ENCODE data around the gene CTXND2. TPM values are rescaled to one million over a fixed set of nuclear protein-coding genes. Genes with fewer than 3 reads are reported as not detected.

The CTXND2 gene
- total RNA-seq, 1 donor from 2014 or later = not detected

DNA sequence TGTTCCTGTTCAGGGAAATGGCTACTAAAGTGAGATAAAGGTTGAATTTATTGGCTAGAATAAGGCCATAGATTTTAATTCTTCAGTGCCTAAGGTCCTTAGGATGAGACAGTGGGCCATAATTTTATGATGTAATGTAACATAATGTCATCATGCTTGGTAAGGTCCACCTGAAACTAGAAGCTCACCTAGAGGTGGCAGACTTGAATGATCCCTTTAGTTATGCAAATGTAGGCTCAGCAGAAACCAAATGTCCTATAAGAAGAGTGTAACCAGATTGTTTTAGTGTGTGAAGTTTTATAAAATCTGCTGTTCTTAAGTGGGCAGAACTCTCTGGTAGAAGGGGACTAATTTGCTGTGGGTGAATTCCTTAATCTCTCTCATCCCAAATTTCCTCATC is 25.7 kb downstream of the CTXND2 start:
- Mint-ChIP-seq H3K36me3 (ENCODE audit: low read depth, unreplicated experiment) (no peaks in the 10 kb centered on the region), H3K9me3 (ENCODE audit: unreplicated experiment) (no peaks in the 10 kb centered on the region), H3K27ac (ENCODE audit: unreplicated experiment) (no peak overlapping the region), H3K4me1 (ENCODE audit: unreplicated experiment) (no peaks in the 10 kb centered on the region), H3K4me3 (ENCODE audit: unreplicated experiment) (no peak overlapping the region), H3K27me3 (ENCODE audit: unreplicated experiment) (peaks cover 2% of the 10 kb centered on the region)
- TF ChIP-seq, protein P1, sequence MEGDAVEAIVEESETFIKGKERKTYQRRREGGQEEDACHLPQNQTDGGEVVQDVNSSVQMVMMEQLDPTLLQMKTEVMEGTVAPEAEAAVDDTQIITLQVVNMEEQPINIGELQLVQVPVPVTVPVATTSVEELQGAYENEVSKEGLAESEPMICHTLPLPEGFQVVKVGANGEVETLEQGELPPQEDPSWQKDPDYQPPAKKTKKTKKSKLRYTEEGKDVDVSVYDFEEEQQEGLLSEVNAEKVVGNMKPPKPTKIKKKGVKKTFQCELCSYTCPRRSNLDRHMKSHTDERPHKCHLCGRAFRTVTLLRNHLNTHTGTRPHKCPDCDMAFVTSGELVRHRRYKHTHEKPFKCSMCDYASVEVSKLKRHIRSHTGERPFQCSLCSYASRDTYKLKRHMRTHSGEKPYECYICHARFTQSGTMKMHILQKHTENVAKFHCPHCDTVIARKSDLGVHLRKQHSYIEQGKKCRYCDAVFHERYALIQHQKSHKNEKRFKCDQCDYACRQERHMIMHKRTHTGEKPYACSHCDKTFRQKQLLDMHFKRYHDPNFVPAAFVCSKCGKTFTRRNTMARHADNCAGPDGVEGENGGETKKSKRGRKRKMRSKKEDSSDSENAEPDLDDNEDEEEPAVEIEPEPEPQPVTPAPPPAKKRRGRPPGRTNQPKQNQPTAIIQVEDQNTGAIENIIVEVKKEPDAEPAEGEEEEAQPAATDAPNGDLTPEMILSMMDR (IDR thresholded peaks at IDR 0.05; ENCODE audit: unreplicated experiment) = no peak
- no peak for DNase-seq (ENCODE audit: low spot score)

DNA sequence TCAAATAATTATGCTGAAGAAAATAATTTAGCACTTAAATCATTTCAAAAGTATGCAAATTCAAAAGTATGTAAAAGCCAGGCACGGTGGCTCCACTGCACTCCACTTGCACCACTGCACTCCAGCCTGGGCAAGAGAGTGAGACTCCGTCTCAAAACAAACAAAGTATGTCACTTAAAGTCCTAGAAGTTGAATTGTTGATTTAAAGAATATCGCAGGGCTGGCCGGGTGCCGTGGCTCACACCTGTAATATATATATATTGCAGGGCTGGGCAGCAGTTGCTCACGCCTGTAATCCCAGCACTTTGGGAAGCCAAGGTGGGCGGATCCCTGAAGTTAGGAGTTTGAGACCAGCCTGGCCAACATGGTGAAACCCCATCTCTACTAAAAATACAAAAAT is 30.5 kb downstream of the CTXND2 start:
- peaks cover 2% of the 10 kb centered on the region for H3K27me3 Mint-ChIP-seq (ENCODE audit: unreplicated experiment)
- TF ChIP-seq, protein P1 (IDR thresholded peaks at IDR 0.05; ENCODE audit: unreplicated experiment) = no peak
- H3K9me3 Mint-ChIP-seq (ENCODE audit: unreplicated experiment) = no peaks in the 10 kb centered on the region
- DNase-seq (ENCODE audit: low spot score) = no peak
- no peak overlapping the region for H3K4me3 Mint-ChIP-seq (ENCODE audit: unreplicated experiment)
- H3K27ac Mint-ChIP-seq (ENCODE audit: unreplicated experiment) = no peak overlapping the region
- H3K36me3 Mint-ChIP-seq (ENCODE audit: low read depth, unreplicated experiment) = no peaks in the 10 kb centered on the region
- peaks cover 5% of the 10 kb centered on the region for H3K4me1 Mint-ChIP-seq (ENCODE audit: unreplicated experiment)

DNA sequence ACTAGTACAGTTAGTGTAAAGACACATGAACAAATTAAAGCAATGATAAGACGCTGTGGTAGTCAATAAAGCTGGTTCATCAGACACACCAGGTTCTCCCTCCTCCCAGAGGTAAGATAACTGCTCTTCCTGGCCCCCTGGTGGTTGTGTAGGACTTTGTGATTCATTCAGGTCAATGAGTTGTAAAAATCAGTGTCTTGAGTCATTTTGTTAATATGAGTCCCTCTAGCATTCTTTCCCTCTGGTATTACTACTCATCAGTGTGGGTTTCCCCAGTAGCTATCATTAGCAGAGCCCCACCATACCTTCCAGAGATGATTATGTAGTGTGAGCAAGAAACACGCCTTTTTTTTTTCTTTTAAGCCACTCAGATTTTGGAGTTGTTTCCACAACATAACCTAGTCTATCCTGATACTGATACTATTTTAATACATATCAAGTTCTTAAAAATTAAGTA is 35.6 kb downstream of the CTXND2 start:
- Mint-ChIP-seq H3K4me3 (ENCODE audit: unreplicated experiment) (peak overlapping the region; percentile 73), H3K27ac (ENCODE audit: unreplicated experiment) (no peak overlapping the region), H3K4me1 (ENCODE audit: unreplicated experiment) (peaks cover 16% of the 10 kb centered on the region), H3K27me3 (ENCODE audit: unreplicated experiment) (peaks cover under 1% of the 10 kb centered on the region), H3K36me3 (ENCODE audit: low read depth, unreplicated experiment) (peaks cover 8% of the 10 kb centered on the region), H3K9me3 (ENCODE audit: unreplicated experiment) (no peaks in the 10 kb centered on the region)
- TF ChIP-seq, protein P1 (IDR thresholded peaks at IDR 0.05; ENCODE audit: unreplicated experiment) = peak; percentile 81
- peak; percentile 66 for DNase-seq (ENCODE audit: low spot score)

DNA sequence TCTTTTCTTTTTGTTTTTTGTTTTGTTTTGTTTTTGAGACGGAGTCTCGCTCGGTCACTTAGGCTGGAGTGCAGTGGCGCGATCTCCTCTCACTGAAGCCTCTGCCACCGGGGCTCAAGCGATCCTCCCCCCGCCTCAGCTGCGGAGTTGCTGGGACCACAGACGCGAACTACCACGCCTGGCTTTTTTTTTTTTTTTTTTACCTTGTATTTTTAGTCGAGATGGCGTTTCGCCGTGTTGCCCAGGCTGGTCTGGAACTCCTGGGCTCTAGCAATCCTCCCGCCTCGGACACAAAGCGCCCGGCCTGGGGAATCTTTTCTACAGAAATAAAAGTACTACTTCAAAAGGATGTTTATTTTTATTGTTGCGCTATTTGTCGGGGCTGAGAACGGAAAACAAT is 38.1 kb downstream of the CTXND2 start:
- DNase-seq (ENCODE audit: low spot score) = no peak
- Mint-ChIP-seq H3K27ac (ENCODE audit: unreplicated experiment) (no peak overlapping the region), H3K4me3 (ENCODE audit: unreplicated experiment) (peak overlapping the region; percentile 67), H3K4me1 (ENCODE audit: unreplicated experiment) (peaks cover 20% of the 10 kb centered on the region), H3K9me3 (ENCODE audit: unreplicated experiment) (no peaks in the 10 kb centered on the region), H3K36me3 (ENCODE audit: low read depth, unreplicated experiment) (peaks cover 26% of the 10 kb centered on the region), H3K27me3 (ENCODE audit: unreplicated experiment) (peaks cover 3% of the 10 kb centered on the region)
- TF ChIP-seq, protein P1 (IDR thresholded peaks at IDR 0.05; ENCODE audit: unreplicated experiment) = no peak

DNA sequence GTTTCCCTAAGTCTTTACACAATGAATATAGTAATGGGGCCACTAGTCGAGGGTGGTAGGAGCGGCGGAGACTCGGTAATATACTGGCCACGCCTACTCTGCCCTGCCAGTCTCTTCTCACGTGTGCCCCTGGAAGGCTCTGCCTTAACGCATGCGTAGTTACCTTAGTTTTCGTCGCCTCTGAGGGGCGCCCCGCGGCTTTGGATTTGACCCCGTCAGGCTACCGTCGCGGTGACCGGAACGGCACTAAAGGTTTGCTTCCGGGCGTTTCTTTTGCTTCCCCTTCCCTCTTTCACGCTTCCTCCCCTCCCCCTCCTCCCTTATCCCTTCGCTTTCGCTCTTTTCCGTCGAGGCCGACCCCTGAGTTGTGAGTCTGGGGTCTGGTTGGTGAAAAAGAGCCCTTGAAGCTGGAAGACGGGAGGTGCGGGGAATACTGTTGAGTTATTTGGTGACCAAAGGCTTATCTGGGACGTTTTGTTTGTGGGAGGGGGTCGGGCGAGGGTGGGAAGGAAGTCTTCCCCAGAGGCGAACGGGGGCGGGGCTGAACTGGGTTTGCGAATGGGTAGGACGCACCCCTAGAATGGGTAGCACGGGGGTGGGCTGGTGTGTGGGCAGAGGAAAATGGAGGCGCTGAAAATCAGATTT is 39.3 kb downstream of the CTXND2 start, which contains the start of gene SETDB1:
TSS of gene SETDB1 (plus strand) at position 267 of the 645 bp plus-strand sequence. CDS start 1,352 bp downstream, outside the sequence.
- Mint-ChIP-seq H3K27me3 (ENCODE audit: unreplicated experiment) (peaks cover 3% of the 10 kb centered on the region), H3K36me3 (ENCODE audit: low read depth, unreplicated experiment) (peaks cover 33% of the 10 kb centered on the region), H3K4me1 (ENCODE audit: unreplicated experiment) (peaks cover 20% of the 10 kb centered on the region), H3K27ac (ENCODE audit: unreplicated experiment) (peak within 1 kb of the TSS; percentile 97), H3K4me3 (ENCODE audit: unreplicated experiment) (peak within 1 kb of the TSS; percentile 97), H3K9me3 (ENCODE audit: unreplicated experiment) (no peaks in the 10 kb centered on the region)
- DNase-seq (ENCODE audit: low spot score) = peak; percentile 89
- TF ChIP-seq, protein P1 (IDR thresholded peaks at IDR 0.05; ENCODE audit: unreplicated experiment) = no peak

Data from endothelial cell (in vitro differentiated cells).